Ramos (cell line): ENCODE data around the gene SV2C.
"Not testable (repeated sequence)": the region's sequence is repeated elsewhere in the genome, so short reads cannot be mapped to it uniquely, and the experiment has no call there.

Source experiments
- in situ Hi-C: fragments of 300-500 bp; cut with MboI; formaldehyde crosslinking; loops from one replicate; pipeline ENCODE4 v1.14.3; 2022; ENCODE audit warnings: low sequenced_read_pairs; ENCODE audit not compliant: unreplicated experiment

The SV2C gene

GRCh38 chr5:76331126-76331525 is 247.9 kb downstream of the SV2C start:
- in situ Hi-C loops, result no loop called here

DNA sequence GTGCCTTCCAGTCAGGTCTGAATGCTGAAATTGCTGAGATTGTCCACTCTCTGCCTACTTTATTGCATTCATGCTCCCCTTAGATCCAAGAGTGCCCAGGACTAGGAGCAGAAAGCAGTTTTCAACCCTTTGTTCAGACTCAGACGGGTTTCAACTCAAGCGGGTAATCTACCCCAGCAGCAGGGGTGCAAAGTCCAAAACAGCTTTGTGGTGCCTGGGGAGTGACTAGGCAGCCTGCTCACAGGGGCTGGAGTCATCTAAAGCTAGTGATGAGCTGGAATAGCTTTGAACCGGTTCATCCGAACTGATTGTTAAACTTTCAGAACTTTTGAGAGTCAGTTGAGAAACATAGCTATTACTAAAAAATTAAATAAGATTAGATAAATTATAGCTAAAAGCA is 248.9 kb downstream of the SV2C start:
- in situ Hi-C loops, result no loop called here

- in situ Hi-C loops, result no loop called here
Observed at GRCh38 chr5:76332611-76333205, 249.5 kb downstream of the SV2C start.

GRCh38 chr5:76333571-76333970 is 250.4 kb downstream of the SV2C start:
- in situ Hi-C loops, result no loop called here

DNA sequence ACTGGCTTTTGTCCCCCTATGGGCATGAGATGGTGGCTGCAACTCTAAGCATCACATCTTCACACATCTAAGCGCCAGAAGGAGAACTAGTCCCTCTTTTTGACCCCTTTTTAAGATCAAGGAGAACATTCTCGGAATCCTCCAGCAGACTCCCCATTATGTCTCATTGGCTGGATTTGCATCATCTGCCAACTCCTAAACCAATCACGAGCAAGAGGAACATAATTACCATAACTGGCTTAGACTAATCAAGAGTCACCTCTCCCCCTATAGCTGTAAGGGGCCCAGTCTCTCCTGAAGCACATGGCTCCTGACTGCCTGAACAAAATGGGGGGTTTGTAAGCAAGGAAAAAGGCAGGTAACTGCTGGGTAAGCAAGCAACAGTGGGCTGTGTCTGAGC is 251.4 kb downstream of the SV2C start:
- in situ Hi-C loops, result no loop called here

GRCh38 chr5:76335451-76335850 is 252.3 kb downstream of the SV2C start:
- in situ Hi-C loops, result not testable (repeated sequence)

DNA sequence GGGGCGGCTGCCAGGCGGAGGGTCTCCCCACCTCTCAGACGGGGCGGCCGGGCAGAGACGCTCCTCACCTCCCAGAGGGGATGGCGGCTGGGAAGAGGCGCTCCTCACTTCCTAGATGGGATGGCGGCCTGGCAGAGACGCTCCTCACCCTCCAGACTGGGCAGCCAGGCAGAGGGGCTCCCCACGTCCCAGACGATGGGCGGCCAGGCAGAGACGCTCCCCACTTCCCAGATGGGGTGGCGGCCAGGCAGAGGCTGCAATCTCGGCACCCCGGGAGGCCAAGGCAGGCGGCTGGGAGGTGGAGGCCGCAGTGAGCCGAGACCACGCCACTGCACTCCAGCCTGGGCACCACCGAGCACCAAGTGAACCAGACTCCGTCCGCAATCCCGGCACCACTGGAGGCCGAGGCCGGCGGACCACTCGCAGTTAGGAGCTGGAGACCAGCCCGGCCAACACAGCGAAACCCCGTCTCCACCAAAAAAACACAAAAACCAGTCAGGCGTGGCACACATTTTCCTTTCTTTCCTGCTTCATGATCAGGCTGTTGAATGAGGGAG is 253.1 kb downstream of the SV2C start:
- in situ Hi-C loops, result not testable (repeated sequence)

- in situ Hi-C loops, result no loop called here
Observed at GRCh38 chr5:76337953-76338451, 254.8 kb downstream of the SV2C start.

DNA sequence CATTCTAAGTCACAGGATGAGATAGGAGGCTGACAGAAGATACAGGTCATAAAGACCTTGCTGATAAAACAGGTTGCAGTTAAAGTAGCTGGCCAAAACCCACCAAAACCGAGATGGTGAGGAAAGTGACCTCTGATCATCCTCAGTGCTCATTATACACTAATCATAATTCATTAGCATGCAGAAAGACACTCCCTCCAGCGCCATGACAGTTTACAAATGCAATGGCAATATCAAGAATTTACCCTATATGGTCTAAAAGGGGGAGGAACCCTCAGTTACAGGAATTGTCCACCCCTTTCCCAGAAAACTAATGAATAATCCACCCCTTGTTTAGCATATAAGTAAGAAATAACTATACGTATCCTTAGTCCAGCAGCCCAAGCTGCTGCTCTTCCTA is 256.7 kb downstream of the SV2C start:
- in situ Hi-C loops, result no loop called here

DNA sequence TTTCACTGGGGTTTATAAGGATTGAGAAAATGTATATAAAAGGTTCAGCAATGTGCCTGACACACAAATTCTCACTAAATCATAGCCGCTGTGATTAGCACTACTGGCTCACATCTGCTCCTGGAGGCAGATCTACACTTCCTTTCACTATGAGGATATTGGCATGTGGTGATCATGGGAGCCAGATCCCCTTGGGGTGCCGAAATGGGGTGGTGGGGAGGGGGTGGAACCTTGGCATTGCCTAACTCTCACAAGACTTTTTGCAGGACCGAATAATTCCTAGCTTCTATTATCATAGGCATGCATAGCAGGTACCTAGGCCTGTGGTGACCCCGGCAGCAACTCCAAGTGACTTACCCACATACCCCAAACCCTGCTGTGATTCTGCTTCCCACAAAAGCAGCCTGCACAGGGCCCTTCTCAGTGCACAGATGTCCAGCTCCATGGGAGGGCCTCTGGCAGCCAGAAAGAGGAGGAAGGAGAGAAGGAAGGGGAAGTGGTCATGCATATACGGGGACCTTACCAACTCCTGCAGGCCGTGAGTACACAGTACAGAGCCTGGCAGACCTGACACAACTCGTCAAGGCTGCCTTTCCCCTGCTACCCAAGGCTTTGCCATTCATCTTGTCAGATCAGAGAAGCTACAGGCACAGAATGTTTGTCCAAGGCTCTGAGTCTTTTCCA is 258.6 kb downstream of the SV2C start:
- in situ Hi-C loops, result no loop called here

DNA sequence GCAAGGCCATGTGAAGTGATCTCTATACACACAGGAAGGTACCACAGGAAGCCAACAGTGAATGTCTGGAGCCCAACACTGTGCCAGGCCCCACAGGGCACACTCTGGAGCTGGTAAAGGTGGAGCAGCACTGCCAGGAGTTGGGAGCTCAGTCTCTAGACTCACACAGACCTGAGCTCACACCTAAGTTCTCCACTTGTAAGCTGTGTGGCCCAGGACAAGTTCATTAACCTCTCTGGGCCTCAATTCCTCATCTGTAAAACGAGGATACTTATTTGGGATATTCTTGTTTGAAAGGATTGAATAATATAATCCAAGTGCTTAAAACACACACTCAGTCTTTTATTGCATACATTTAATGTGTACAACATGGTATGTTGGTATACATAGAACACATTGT is 259.3 kb downstream of the SV2C start:
- in situ Hi-C loops, result no loop called here

DNA sequence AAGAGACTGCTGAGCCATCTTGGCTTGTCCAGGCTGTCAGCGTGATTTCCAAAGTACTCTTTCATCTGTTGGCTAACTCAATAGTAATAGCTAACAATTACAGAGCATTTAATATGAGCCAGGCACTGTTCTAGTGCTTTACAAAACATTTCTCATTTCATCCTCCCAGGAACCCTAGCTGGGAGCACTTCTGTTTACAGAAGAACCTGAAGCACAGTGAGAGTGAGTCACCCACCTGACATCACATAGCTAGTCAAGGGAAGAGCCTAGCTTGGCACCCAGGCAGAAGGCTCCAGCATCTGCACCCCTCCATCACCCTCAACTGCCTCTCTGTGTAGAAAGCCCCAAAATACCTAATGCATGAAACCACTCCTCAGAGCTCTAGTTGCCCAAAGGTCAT is 262.4 kb downstream of the SV2C start:
- in situ Hi-C loops, result no loop called here

GRCh38 chr5:76351176-76351575 is 268.0 kb downstream of the SV2C start:
- in situ Hi-C loops, result no loop called here

- in situ Hi-C loops, result no loop called here
Observed at GRCh38 chr5:76351577-76351976, 268.4 kb downstream of the SV2C start.

- in situ Hi-C loops, result no loop called here
Observed at GRCh38 chr5:76356887-76357286, 273.7 kb downstream of the SV2C start.

GRCh38 chr5:76363352-76364225 is 280.4 kb downstream of the SV2C start:
- in situ Hi-C loops, result no loop called here

GRCh38 chr5:76364226-76364589 is 281.0 kb downstream of the SV2C start:
- in situ Hi-C loops, result no loop called here

- in situ Hi-C loops, result no loop called here
Observed at GRCh38 chr5:76365561-76365960, 282.4 kb downstream of the SV2C start.

GRCh38 chr5:76366596-76366995 is 283.4 kb downstream of the SV2C start:
- in situ Hi-C loops, result no loop called here

GRCh38 chr5:76367623-76368371 is 284.6 kb downstream of the SV2C start:
- in situ Hi-C loops, result no loop called here
